22Rv1 (cell line): Measurements from ENCODE around the gene SMARCAL1.

Source experiments
- ZFX ChIP-seq: fragments of 450-650 bp; IDR thresholded peaks from 2 replicates; pipeline ENCODE4 v1.6.1; 2017; ENCODE audit warnings: antibody characterized with exemption, borderline replicate concordance
- TF ChIP-seq, protein P1 (sequence below): fragments of 450-650 bp; IDR thresholded peaks from 2 replicates; pipeline ENCODE4 v1.5.1; 2017; ENCODE audit warnings: mild to moderate bottlenecking

DNA sequence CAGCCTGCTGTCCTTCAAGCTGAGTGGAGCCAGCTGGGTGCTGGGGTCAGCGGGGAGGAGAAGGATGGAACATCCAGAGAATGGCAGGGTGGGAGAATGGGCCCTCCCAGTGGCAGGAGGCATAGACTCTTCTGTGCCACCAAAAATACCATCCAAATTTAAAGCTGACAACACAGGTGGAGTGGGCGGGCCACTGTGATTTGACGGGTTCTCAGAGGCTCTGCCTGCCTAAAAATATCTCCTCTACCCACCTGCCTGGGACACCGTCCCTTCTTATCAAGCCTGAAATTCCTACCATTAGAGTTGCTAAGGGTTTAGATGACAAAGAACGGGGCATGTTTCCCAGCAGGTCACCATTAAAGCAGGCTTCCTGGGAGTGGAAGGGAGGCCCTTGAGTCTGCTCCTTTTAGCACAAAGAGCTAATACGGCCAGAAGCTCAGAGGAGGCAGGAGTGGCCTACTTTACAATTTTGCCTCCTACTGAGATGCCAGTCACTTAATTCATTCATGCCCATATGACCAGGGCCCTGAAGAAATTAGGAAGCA, 20.2 kb upstream of the SMARCAL1 start:
- TF ChIP-seq, protein P1, sequence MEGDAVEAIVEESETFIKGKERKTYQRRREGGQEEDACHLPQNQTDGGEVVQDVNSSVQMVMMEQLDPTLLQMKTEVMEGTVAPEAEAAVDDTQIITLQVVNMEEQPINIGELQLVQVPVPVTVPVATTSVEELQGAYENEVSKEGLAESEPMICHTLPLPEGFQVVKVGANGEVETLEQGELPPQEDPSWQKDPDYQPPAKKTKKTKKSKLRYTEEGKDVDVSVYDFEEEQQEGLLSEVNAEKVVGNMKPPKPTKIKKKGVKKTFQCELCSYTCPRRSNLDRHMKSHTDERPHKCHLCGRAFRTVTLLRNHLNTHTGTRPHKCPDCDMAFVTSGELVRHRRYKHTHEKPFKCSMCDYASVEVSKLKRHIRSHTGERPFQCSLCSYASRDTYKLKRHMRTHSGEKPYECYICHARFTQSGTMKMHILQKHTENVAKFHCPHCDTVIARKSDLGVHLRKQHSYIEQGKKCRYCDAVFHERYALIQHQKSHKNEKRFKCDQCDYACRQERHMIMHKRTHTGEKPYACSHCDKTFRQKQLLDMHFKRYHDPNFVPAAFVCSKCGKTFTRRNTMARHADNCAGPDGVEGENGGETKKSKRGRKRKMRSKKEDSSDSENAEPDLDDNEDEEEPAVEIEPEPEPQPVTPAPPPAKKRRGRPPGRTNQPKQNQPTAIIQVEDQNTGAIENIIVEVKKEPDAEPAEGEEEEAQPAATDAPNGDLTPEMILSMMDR: no peak
- TF ChIP-seq ZFX: no peak
